ENCODE results near the gene MYO3A. TPM values are rescaled to one million over a fixed set of nuclear protein-coding genes. Genes with fewer than 3 reads are reported as not detected.

MYO3A gene
- total RNA-seq, 4 donors from 2014 or later: 0.58 to 3.4 TPM; not detected in 2

GRCh38 chr10:25914776-25915175 lies 19.3 kb upstream of the MYO3A start:
- H3K27ac ChIP-seq: no peak overlapping the region
- TF ChIP-seq POLR2A (IDR thresholded peaks at IDR 0.05): no peak
- TF ChIP-seq, protein P1, sequence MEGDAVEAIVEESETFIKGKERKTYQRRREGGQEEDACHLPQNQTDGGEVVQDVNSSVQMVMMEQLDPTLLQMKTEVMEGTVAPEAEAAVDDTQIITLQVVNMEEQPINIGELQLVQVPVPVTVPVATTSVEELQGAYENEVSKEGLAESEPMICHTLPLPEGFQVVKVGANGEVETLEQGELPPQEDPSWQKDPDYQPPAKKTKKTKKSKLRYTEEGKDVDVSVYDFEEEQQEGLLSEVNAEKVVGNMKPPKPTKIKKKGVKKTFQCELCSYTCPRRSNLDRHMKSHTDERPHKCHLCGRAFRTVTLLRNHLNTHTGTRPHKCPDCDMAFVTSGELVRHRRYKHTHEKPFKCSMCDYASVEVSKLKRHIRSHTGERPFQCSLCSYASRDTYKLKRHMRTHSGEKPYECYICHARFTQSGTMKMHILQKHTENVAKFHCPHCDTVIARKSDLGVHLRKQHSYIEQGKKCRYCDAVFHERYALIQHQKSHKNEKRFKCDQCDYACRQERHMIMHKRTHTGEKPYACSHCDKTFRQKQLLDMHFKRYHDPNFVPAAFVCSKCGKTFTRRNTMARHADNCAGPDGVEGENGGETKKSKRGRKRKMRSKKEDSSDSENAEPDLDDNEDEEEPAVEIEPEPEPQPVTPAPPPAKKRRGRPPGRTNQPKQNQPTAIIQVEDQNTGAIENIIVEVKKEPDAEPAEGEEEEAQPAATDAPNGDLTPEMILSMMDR (IDR thresholded peaks at IDR 0.05): no peak
- intact Hi-C loops (cut with DNase I; ENCODE audit: low total_unique reads): no loop called here
- H3K9me3 ChIP-seq: no peaks in the 10 kb centered on the region
- no peaks in the 10 kb centered on the region for H3K27me3 ChIP-seq
- H3K36me3 ChIP-seq: no peaks in the 10 kb centered on the region
- DNase-seq: no peak
- no peaks in the 10 kb centered on the region for H3K4me1 ChIP-seq
- no peak overlapping the region for H3K4me3 ChIP-seq

DNA sequence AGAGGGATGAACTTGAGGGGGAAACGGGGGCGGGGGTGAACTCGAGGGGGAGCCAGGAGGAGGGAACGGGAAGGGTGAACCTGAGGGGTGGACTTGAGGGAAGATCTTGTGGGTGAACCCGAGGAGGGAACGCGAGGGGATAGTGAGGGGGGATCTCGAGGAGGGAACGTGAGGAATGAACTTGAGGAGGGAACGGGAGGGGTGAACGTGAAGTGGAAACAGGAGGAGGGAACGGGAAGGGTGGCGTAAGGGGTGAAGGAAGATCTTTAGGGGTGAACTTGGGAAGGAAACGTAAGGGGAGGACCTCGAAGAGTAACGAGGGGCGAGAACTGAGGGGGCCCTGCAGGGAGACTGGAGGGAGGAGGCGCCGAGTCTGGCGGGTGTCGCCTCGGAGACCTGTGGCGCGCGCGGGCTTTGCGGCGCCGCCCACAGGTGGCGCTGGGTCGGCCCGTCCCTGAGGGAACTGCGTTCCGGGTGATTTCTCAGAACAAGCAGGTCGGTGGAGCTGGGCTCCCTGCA lies 651 bp downstream of the MYO3A start:
- Histone ChIP-seq H3K36me3 (no peaks in the 10 kb centered on the region), H3K27ac (no peak overlapping the region), H3K4me3 (peak overlapping the region in 1 of 2 donors; percentile 5), H3K4me1 (no peaks in the 10 kb centered on the region), H3K27me3 (peaks cover 0 to 17% of the 10 kb centered on the region in 2 donors), H3K9me3 (no peaks in the 10 kb centered on the region)
- TF ChIP-seq, protein P1 (IDR thresholded peaks at IDR 0.05): no peak
- no peak for TF ChIP-seq POLR2A (IDR thresholded peaks at IDR 0.05)
- intact Hi-C loops (cut with DNase I; ENCODE audit: low total_unique reads): no loop called here
- DNase-seq: no peak

- intact Hi-C loops (cut with DNase I; ENCODE audit: low total_unique reads): no loop called here
- Histone ChIP-seq H3K4me3 (no peak overlapping the region), H3K27ac (no peak overlapping the region), H3K4me1 (no peaks in the 10 kb centered on the region), H3K9me3 (no peaks in the 10 kb centered on the region), H3K27me3 (peaks cover 0 to 16% of the 10 kb centered on the region in 2 donors), H3K36me3 (no peaks in the 10 kb centered on the region)
- no peak for TF ChIP-seq POLR2A (IDR thresholded peaks at IDR 0.05)
- TF ChIP-seq, protein P1 (IDR thresholded peaks at IDR 0.05): no peak
- DNase-seq: no peak
Observed at GRCh38 chr10:25938405-25938804, 4.4 kb downstream of the MYO3A start.

DNA sequence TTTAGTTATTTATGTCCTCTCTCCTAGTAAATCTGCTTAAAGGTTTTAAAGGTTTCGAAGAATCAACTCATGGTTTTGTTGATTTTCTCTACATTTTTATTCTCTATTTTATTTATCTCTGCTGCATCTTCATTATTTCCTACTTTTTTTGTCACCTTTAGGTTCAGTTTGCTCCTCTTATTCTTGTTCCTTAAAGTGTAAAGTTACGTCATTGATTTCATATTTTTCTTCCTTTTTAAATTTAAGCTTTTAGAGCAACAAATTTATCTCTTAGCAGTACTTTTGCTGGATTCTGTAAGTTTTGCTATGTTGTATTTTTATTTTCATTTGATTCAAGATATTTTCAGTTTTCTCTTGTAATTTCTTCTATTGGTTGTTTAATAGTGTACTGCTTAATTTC lies 10.7 kb downstream of the MYO3A start:
- no peak for DNase-seq
- no peaks in the 10 kb centered on the region for H3K4me1 ChIP-seq
- H3K9me3 ChIP-seq: no peaks in the 10 kb centered on the region
- H3K27ac ChIP-seq: no peak overlapping the region
- intact Hi-C loops (cut with DNase I; ENCODE audit: low total_unique reads): no loop called here
- TF ChIP-seq, protein P1 (IDR thresholded peaks at IDR 0.05): no peak
- no peak for TF ChIP-seq POLR2A (IDR thresholded peaks at IDR 0.05)
- H3K36me3 ChIP-seq: no peaks in the 10 kb centered on the region
- H3K4me3 ChIP-seq: no peak overlapping the region
- no peaks in the 10 kb centered on the region for H3K27me3 ChIP-seq

GRCh38 chr10:25952857-25953256 lies 18.8 kb downstream of the MYO3A start:
- intact Hi-C loops (cut with DNase I; ENCODE audit: low total_unique reads): no loop called here
- no peak for DNase-seq
- TF ChIP-seq POLR2A (IDR thresholded peaks at IDR 0.05): no peak
- TF ChIP-seq, protein P1 (IDR thresholded peaks at IDR 0.05): no peak
- H3K27me3 ChIP-seq: no peaks in the 10 kb centered on the region
- no peaks in the 10 kb centered on the region for H3K36me3 ChIP-seq
- no peaks in the 10 kb centered on the region for H3K4me1 ChIP-seq
- no peak overlapping the region for H3K4me3 ChIP-seq
- H3K9me3 ChIP-seq: no peaks in the 10 kb centered on the region
- H3K27ac ChIP-seq: no peak overlapping the region

All from uterus (tissue), 4 donors.